Measurements from ENCODE around the gene SLC24A4. TPM values are rescaled to one million over a fixed set of nuclear protein-coding genes. Genes with fewer than 3 reads are reported as not detected.
"Not testable (repeated sequence)": the region's sequence is repeated elsewhere in the genome, so short reads cannot be mapped to it uniquely, and the experiment has no call there.

The SLC24A4 gene
- total RNA-seq, 1 experiment from 2014 or later, result not detected

DNA sequence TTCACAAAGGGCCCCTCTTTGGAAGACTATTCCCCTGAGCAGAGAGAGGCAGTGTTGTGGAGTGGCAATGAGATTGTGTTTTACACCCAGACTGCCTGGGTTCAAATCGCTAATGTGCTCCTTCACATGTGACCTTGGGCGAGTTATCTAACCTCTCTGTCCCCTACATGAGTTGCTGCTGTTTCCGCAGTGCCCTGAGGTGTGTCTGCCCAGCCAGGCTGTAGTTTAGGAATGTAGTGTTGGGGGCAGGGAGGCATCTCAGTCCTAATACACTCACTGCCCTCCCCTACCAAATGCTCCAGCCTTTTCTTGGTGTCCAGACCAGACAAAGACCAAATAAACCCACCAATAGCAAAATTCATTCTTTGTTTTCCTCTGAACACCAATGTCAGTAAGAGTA is 78.6 kb downstream of the SLC24A4 start (continued):
- TF ChIP-seq, protein P1, sequence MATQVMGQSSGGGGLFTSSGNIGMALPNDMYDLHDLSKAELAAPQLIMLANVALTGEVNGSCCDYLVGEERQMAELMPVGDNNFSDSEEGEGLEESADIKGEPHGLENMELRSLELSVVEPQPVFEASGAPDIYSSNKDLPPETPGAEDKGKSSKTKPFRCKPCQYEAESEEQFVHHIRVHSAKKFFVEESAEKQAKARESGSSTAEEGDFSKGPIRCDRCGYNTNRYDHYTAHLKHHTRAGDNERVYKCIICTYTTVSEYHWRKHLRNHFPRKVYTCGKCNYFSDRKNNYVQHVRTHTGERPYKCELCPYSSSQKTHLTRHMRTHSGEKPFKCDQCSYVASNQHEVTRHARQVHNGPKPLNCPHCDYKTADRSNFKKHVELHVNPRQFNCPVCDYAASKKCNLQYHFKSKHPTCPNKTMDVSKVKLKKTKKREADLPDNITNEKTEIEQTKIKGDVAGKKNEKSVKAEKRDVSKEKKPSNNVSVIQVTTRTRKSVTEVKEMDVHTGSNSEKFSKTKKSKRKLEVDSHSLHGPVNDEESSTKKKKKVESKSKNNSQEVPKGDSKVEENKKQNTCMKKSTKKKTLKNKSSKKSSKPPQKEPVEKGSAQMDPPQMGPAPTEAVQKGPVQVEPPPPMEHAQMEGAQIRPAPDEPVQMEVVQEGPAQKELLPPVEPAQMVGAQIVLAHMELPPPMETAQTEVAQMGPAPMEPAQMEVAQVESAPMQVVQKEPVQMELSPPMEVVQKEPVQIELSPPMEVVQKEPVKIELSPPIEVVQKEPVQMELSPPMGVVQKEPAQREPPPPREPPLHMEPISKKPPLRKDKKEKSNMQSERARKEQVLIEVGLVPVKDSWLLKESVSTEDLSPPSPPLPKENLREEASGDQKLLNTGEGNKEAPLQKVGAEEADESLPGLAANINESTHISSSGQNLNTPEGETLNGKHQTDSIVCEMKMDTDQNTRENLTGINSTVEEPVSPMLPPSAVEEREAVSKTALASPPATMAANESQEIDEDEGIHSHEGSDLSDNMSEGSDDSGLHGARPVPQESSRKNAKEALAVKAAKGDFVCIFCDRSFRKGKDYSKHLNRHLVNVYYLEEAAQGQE (IDR thresholded peaks at IDR 0.05; ENCODE audit: low read depth), result no peak
- TF ChIP-seq TCF7L2 (IDR thresholded peaks at IDR 0.05; ENCODE audit: borderline replicate concordance, extremely low read depth, insufficient read depth, insufficient read length), result no peak

DNA sequence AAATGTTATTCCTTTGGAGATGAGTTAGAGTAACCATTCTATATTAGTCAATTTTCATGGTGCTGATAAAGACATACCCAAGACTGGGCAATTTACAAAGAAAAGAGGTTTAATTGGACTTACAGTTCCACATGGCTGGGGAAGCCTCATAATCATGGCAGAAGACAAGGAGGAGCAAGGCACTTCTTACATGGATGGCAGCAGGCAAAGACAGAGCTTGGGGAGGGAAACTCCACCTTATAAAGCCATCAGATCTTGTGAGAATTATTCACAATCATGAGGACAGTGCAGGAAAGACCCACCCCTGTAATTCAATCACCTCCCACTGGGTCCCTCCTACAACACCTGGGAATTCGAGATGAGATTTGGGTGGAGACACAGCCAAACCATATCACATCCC is 79.5 kb downstream of the SLC24A4 start:
- ATAC-seq; H3K9ac ChIP-seq (ENCODE audit: low read length); POLR2A ChIA-PET: not testable (repeated sequence)

DNA sequence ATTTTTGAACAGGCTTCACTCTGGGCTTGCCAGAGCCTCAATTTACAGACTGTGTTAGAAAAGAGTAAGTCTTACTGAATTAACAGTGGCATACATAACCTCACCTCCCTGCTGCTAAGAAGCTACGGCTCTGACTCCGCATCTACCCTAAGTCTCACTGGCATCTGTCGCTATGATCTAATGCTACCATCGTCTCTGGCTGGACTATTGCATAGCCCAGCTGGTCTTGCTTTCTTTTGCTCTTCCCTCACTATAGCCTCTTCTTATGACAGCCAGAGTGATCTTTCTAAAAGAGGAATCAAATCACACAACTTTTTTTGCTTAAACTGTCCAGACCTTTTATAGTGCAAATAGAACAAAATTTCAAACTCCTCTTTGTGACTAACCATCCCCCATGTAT is 81.1 kb downstream of the SLC24A4 start:
- H3K4me2 ChIP-seq (ENCODE audit: low read length), result no peak overlapping the region
- TF ChIP-seq YY1 (IDR thresholded peaks at IDR 0.05; ENCODE audit: extremely low read depth, insufficient replicate concordance, low read depth, low read length) (no peak), POLR2AphosphoS5 (IDR thresholded peaks at IDR 0.05; ENCODE audit: low read depth, low read length) (no peak)
- H3K9me2 ChIP-seq (ENCODE audit: insufficient read depth), result no peaks in the 10 kb centered on the region
- ATAC-seq, result no peak
- H3K27ac ChIP-seq (ENCODE audit: low read depth, low read length), result no peak overlapping the region
- no peaks in the 10 kb centered on the region for H3K9me3 ChIP-seq (ENCODE audit: control insufficient read depth in 1 of 2, insufficient read depth in 1 of 2, low read depth in 1 of 2, low read length in 2 of 2)
- H3K4me1 ChIP-seq (ENCODE audit: control insufficient read depth in 1 of 2, insufficient read depth in 2 of 2, low read length in 2 of 2), result peaks cover 0 to 8% of the 10 kb centered on the region in 2 experiments; a peak in 2 of 4 replicates
- no peak overlapping the region for H2AFZ ChIP-seq (ENCODE audit: low read depth, low read length, poor library complexity, severe bottlenecking)
- H3K4me3 ChIP-seq (replicated peaks in 1 of 2; ENCODE audit: low read depth in 1 of 2, low read length in 2 of 2), result no peak overlapping the region
- ChIA-PET RAD21 (ENCODE audit: low non-redundant PET in 1 of 2, low total read pairs in 2 of 2, uncharacterized antibody in 2 of 2, unreplicated experiment in 2 of 2) (no interaction called here), POLR2A (no interaction called here), CTCF (no interaction called here)
- intact Hi-C loops (cut with micrococcal nuclease), result no loop called here
- no peaks in the 10 kb centered on the region for H3K27me3 ChIP-seq (ENCODE audit: insufficient read depth, low read length)
- H3K36me3 ChIP-seq (ENCODE audit: control insufficient read depth in 1 of 2, insufficient read depth in 2 of 2, low read length in 2 of 2), result no peaks in the 10 kb centered on the region
- H3K9ac ChIP-seq (ENCODE audit: low read length), result no peak overlapping the region
- no TSS peak for BruUV-seq (replicated peaks)
- H4K20me1 ChIP-seq (ENCODE audit: insufficient read depth), result no peaks in the 10 kb centered on the region
- no peak for DNase-seq (ENCODE audit: low read depth, low spot score)
- no peaks in the 10 kb centered on the region for H3K79me2 ChIP-seq (ENCODE audit: insufficient read depth, low read length)

More for the DNA sequence above, 79.5 kb downstream of the SLC24A4 start:
- BruUV-seq (replicated peaks); H3K9me2 ChIP-seq (ENCODE audit: insufficient read depth); CTCF ChIA-PET; RAD21 ChIA-PET (ENCODE audit: low non-redundant PET in 1 of 2, low total read pairs in 2 of 2, uncharacterized antibody in 2 of 2, unreplicated experiment in 2 of 2); H3K4me1 ChIP-seq (ENCODE audit: control insufficient read depth in 1 of 2, insufficient read depth in 2 of 2, low read length in 2 of 2); H3K4me3 ChIP-seq (replicated peaks in 1 of 2; ENCODE audit: low read depth in 1 of 2, low read length in 2 of 2); H3K9me3 ChIP-seq (ENCODE audit: control insufficient read depth in 1 of 2, insufficient read depth in 1 of 2, low read depth in 1 of 2, low read length in 2 of 2); H3K79me2 ChIP-seq (ENCODE audit: insufficient read depth, low read length); intact Hi-C loops (cut with micrococcal nuclease); H3K36me3 ChIP-seq (ENCODE audit: control insufficient read depth in 1 of 2, insufficient read depth in 2 of 2, low read length in 2 of 2); H3K27ac ChIP-seq (ENCODE audit: low read depth, low read length); H3K27me3 ChIP-seq (ENCODE audit: insufficient read depth, low read length); DNase-seq (ENCODE audit: low read depth, low spot score); H3K4me2 ChIP-seq (ENCODE audit: low read length); H2AFZ ChIP-seq (ENCODE audit: low read depth, low read length, poor library complexity, severe bottlenecking); H4K20me1 ChIP-seq (ENCODE audit: insufficient read depth): not testable (repeated sequence)
